Right atrium auricular region (tissue), 2 donors: ENCODE data around the gene TMEM94. TPM values are rescaled to one million over a fixed set of nuclear protein-coding genes. Genes with fewer than 3 reads are reported as not detected.

Experiments used
- DNase-seq: peaks from one replicate; pipeline ENCODE4 v3.0.0-alpha.2; 2019; ENCODE audit warnings: low spot score
- H3K27ac ChIP-seq, 2 donors: fragments of 200-600 bp; sonication (generic); 1 replicate in 1 of 2; 2 replicates in 1 of 2; pipeline ENCODE4 v1.5.1; 2016 to 2019
- H3K27me3 ChIP-seq, 2 donors: fragments of 200-600 bp; sonication (generic); one replicate each; pipeline versions ENCODE4 v1.5.1 to v1.6.0; 2017 to 2019
- H3K36me3 ChIP-seq: fragments of 200-600 bp; sonication (generic); one replicate; pipeline ENCODE4 v1.5.1; 2016
- H3K4me1 ChIP-seq, 2 donors: fragments of 200-600 bp; sonication (generic); one replicate each; pipeline versions ENCODE4 v1.5.1 to v1.6.0; 2017 to 2019
- H3K4me3 ChIP-seq, 2 donors: fragments of 200-600 bp; sonication (generic); 1 replicate in 1 of 2; 2 replicates in 1 of 2; pipeline ENCODE4 v1.5.1; 2017 to 2019; ENCODE audit warnings: mild to moderate bottlenecking in 1 of 2, moderate library complexity in 1 of 2
- H3K9me3 ChIP-seq, 2 donors: fragments of 200-600 bp; sonication (generic); one replicate each; pipeline ENCODE4 v1.5.1; 2019
- total RNA-seq, 2 donors: library from RNA; depleted of rRNA; stranded (reverse); fragments of >200 nt; gene quantifications; one replicate each; pipeline ENCODE4 v1.1.0, GENCODE V29; 2016
- TF ChIP-seq, protein P1 (sequence below), 2 donors: fragments of 200-600 bp; sonication (generic); IDR thresholded peaks; one replicate each; pipeline ENCODE4 v1.5.1; 2019; ENCODE audit warnings: antibody characterized with exemption in 2 of 2

The TMEM94 gene
- total RNA-seq, 2 donors from 2014 or later, result 56.3 to 61.6 TPM

DNA sequence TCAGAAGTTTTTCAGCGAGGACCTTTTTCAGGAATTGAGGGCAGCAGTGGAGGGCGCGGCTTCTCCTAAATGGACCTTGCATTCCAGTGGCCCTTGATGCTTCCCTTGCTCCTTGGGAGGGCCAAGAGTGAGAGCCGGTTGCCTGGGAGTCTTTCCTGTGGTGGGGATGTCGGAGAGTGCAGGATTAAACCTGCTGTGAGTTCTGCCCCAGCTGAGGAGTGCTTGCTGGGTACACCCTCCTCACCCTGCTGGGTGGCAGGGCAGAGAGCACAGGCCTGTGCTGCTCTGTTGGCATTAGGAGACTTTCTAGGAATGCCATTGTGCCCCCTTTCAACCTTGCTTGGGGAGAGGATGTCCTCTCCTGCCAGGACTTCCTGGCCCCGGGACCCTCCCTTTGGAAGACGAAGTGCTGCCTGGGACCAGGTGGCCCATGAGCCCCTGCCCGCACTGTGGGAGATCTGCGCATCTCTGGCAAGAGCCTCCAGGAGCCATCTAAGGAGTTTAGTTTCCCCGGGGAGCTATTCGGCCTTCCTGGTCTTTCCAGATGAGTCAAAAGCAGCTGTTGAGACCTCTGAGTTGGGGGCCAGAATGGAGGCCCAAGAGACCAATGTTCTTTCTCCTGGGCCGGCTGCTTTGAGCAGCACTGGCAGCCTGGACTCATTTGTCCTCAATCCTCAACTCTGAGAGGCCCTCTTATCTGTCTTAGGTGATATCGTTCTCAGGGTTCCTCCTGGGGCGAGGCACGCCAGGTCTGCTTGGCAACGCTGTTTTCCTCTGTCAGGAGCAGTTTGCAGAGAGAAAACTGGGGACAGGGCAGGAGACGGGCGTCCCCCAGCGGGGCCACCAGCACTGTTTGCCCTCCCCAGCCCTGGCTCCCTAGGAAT, 74.6 kb downstream of the TMEM94 start:
- no peak for DNase-seq
- no peaks in the 10 kb centered on the region for H3K36me3 ChIP-seq
- TF ChIP-seq, protein P1, sequence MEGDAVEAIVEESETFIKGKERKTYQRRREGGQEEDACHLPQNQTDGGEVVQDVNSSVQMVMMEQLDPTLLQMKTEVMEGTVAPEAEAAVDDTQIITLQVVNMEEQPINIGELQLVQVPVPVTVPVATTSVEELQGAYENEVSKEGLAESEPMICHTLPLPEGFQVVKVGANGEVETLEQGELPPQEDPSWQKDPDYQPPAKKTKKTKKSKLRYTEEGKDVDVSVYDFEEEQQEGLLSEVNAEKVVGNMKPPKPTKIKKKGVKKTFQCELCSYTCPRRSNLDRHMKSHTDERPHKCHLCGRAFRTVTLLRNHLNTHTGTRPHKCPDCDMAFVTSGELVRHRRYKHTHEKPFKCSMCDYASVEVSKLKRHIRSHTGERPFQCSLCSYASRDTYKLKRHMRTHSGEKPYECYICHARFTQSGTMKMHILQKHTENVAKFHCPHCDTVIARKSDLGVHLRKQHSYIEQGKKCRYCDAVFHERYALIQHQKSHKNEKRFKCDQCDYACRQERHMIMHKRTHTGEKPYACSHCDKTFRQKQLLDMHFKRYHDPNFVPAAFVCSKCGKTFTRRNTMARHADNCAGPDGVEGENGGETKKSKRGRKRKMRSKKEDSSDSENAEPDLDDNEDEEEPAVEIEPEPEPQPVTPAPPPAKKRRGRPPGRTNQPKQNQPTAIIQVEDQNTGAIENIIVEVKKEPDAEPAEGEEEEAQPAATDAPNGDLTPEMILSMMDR (IDR thresholded peaks at IDR 0.05), result no peak

DNA sequence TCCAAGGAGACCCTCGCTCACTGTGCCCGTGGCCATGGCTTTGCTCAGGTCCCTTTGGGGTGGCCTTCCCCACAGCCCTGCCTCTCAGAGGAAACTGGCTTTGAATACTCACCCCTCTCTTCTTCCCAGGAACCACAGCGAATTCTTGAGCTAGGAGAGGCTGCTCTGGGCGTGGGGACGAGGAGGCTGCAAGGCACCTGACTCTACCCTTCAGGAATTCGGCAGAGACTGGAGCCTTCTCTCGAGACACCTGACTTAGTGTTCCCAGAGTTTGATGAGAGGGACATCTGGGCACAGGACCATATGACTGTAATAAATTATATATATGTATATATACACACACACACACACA, 75.3 kb downstream of the TMEM94 start:
- Histone ChIP-seq H3K9me3 (no peaks in the 10 kb centered on the region), H3K27ac (no peak overlapping the region), H3K4me1 (peaks cover 0 to under 1% of the 10 kb centered on the region in 2 donors), H3K4me3 (no peak overlapping the region), H3K36me3 (no peaks in the 10 kb centered on the region), H3K27me3 (no peaks in the 10 kb centered on the region)
- TF ChIP-seq, protein P1 (IDR thresholded peaks at IDR 0.05), result no peak
- no peak for DNase-seq

More for the DNA sequence above, 74.6 kb downstream of the TMEM94 start:
- Histone ChIP-seq H3K4me3 (no peak overlapping the region), H3K27ac (no peak overlapping the region), H3K9me3 (no peaks in the 10 kb centered on the region), H3K27me3 (no peaks in the 10 kb centered on the region), H3K4me1 (peaks cover 0 to 7% of the 10 kb centered on the region in 2 donors)

DNA sequence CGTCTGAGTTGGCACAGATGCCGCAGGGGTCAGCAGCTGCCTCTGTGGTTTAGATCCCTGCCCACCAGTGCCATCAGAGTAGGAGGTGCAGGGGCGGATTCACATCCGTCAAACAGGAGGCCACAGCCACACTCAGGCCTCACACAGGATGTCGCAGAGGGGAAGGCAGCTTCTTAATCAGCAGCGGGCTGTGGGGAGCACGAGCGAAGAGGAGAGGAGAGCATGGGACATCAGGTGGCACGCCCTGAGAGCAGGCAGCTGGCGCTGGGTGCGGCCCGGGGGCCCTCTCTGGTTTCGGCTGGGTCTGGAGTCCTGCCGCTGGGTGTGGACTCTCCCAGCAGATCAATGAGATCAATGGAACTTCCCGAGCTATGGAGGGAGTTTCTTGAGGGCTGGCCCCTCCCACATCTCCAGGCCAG, 78.7 kb downstream of the TMEM94 start:
- TF ChIP-seq, protein P1 (IDR thresholded peaks at IDR 0.05), result no peak
- Histone ChIP-seq H3K27ac (no peak overlapping the region), H3K4me1 (no peaks in the 10 kb centered on the region), H3K9me3 (no peaks in the 10 kb centered on the region), H3K36me3 (no peaks in the 10 kb centered on the region), H3K27me3 (no peaks in the 10 kb centered on the region), H3K4me3 (no peak overlapping the region)
- DNase-seq, result no peak

DNA sequence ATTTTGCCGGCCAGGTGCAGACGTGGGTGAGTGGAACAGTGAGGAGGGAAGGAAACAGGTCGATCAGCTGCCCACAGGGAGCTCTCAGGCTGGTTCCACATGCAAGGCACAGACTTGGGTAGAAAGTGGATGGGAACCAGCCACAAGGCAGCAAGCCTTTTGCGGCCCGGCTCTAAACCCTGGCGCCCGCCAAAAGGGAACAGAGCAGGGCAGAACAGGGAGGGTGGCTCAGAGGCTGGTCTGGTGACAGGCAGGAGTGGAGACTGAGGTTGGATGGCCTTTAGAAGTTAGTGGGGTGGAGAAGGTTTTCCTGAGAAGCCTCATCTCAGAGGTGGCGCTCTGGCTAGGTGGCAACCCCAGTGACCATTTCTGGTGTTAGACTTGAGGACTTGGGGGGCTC, 79.4 kb downstream of the TMEM94 start:
- H3K4me1 ChIP-seq, result no peaks in the 10 kb centered on the region
- no peaks in the 10 kb centered on the region for H3K36me3 ChIP-seq
- H3K27ac ChIP-seq, result no peak overlapping the region
- no peak overlapping the region for H3K4me3 ChIP-seq
- no peaks in the 10 kb centered on the region for H3K9me3 ChIP-seq
- no peak for DNase-seq
- TF ChIP-seq, protein P1 (IDR thresholded peaks at IDR 0.05), result no peak
- H3K27me3 ChIP-seq, result no peaks in the 10 kb centered on the region

DNA sequence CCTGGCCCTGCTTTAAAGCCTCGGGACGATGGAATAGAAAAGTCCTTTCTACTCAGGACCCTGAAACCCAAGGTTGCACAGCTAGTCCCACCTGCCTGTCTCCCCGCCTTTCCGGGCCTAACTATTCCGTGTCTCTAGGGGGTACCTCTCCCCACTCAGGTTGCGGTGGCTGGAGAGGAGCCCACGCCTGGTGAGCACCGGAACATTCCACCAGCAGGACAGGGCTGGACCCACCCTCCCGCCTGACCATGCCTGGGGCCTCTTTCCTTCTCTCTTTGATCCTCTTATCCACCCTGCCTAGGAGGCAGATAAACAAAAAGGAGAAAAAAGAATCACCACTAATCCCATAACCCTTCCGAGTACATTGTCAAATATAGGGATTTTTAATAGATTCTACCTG, 79.9 kb downstream of the TMEM94 start:
- Histone ChIP-seq H3K4me3 (no peak overlapping the region), H3K27me3 (no peaks in the 10 kb centered on the region), H3K9me3 (no peaks in the 10 kb centered on the region), H3K4me1 (no peaks in the 10 kb centered on the region), H3K27ac (no peak overlapping the region), H3K36me3 (no peaks in the 10 kb centered on the region)
- TF ChIP-seq, protein P1 (IDR thresholded peaks at IDR 0.05), result no peak
- no peak for DNase-seq
